GM19240 (cell line): ENCODE data around the gene SMAGP.
"Not testable (repeated sequence)": the region's sequence is repeated elsewhere in the genome, so short reads cannot be mapped to it uniquely, and the experiment has no call there.

ENCODE experiments used
- DNase-seq: peaks from one replicate; pipeline ENCODE4 v3.0.0; 2011; ENCODE audit warnings: low spot score; ENCODE audit not compliant: insufficient read length

The SMAGP gene

DNA sequence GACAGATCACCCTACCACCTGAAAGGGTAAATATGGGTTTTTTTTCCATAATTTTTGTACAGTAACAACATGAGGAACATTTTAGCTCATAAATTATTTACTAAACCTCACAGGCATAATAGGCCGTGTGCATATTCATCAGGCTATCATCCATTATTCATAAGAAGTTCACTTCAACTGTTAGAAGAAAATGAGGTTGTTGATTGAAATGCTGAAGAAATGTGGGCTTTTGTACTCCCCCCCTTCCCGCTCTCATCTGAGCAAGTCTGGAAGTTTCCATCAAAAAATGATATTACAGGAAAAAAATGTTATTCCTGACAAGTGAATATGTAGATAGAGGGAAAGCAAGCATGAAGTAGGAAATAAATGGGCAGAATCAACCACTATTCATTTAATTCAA, 44.4 kb downstream of the SMAGP start:
- no peak for DNase-seq

DNA sequence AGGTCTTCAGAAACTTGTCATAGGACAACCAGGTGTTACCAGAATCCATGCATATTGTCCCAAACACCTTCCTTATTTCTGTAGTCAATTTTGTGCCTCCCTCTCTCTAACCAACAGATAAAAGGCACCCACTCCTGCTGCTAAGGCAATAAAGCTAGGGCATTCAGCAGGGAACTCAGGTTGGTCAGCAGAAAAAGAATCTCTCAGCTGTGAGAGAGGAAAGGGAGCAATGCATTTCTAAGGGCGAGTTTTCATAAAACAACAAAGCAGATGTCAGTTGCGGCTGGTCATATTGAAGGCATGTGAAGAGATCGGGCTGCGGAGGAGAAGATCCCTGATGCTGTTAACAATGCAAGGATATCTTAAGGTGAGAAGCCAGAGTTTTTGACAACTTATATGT, 45.0 kb downstream of the SMAGP start:
- no peak for DNase-seq

DNA sequence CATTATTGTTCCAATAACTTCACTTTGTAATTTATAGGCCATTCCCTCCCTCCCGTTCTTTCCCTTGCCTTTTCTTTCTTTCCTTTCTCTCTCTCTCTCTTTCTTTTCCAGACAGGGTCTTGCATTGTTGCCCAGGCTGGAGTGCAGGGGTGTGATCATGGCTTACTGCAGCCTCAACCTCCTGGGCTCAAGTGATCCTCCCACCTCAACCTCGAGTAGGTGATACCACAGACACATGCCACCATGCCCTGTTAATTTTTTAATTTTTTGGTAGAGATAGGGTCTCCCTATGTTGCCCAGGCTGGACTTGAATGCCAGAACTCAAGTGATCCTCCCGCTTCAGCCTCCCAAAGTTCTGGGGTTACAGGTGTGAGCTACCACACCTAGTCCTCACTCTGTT, 45.6 kb downstream of the SMAGP start:
- DNase-seq = no peak

DNA sequence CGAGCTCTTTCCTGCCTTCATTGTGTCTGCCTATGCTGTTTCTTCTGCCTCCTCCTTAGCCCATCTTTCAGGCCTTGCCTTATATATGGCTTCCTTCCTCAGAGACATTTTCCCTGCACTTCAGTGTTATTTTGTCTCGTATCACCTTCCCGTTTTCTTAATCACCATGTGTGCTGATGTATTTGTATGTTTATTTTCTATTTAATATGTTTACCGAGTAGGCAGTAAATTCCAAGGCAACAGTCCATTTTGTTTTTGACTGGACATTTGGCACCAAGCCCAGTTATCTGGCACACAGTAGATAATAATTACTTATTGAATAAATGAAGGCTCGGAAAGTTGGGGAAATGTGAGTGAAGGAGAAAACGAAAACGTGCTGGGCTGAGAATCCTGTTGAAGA, 47.8 kb downstream of the SMAGP start:
- DNase-seq = no peak

DNA sequence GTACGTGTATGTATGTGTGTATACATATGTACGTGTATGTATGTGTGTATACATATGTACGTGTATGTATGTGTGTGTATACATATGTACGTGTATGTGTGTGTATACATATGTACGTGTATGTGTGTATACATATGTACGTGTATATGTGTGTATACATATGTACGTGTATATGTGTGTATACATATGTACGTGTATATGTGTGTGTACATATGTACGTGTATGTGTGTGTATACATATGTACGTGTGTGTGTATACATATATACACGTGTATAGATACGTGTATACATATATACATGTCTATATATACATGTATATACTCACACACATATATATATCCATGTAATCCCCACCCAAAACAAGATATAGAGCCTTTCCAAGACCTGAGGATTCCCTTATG, 50.4 kb downstream of the SMAGP start:
- not testable (repeated sequence) for DNase-seq

DNA sequence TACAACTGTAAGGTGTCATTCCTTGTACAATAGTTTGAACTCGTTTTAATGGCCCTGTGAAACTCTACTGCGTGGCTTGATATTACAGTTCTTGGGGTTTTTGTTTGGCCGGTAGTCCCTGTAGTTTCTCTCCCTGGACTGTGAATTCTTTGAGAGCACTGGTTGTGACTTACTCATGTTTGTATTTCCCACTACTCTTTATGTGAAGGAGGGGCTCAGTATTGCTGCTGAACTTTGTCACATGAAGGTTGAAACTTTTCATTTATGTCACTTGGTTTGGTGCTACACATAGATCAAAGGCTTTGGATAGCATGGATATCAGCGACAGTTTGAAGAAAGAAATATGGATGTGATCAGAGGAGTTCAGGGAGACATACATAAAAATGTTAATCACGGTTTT, 50.9 kb downstream of the SMAGP start:
- DNase-seq = no peak

DNA sequence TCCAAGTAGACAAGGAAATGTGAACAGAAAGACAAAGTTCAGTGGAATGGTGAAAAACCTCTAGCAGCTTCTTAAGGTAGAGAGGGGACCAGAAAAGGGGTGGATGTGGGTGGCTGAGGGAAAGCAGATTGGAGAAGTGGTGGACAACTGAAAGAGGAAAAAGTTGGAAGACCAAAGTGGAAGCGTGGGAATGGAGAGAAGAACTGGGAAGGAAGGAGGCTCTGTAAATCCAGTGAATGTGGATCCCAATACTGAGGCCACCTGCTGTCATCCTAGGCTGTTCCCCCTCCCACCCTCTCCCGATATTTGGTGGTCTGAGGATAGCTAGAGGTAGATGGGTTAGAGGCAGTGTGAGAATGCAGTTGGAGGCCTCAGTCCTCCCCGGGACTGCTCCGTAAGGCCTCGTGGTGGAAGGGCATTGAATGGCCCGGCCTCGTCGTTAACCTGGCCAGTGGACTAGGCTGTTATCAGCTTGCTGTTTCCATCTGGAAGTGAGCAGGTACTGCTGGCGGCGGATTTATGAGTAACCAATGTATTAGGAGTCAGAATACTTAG, 51.5 kb downstream of the SMAGP start:
- DNase-seq = no peak

DNA sequence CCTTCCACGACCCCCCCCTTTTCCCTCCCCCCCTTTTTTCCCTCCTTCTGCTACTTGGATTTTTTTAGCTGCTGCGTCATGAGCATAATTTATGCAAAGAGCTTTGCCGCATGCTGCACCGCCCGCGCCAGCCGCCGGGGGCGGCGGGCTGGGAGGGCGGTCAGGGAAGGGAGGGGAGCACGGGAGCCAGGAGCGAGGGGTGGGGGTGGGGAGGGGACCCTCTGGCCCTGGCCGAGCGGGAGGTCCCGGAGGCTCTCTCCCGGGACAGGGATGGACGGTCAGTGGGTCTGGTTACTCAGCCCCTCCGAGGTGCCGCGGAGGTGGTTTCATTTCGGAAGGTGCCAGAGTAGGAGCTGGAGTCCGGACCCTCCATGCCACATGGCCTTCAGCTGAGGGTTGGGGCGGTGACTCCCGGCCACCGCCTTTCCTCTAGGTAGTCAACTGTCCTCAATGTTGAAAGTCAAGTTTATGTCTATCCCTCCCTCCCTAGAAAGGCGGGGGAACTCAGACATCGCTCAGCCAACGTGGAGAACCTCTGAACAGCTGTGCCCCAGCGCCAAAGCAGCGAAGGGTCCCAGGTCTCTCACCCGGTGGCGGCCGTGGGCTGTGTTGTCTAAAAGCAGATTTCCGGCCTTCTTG, 52.1 kb downstream of the SMAGP start, which contains the start of gene POU6F1:
POU6F1 (minus strand) TSS at position 95 of the 639 bp plus-strand sequence. CDS start 11,226 bp downstream, outside the sequence.
- peak; percentile 79 for DNase-seq

DNA sequence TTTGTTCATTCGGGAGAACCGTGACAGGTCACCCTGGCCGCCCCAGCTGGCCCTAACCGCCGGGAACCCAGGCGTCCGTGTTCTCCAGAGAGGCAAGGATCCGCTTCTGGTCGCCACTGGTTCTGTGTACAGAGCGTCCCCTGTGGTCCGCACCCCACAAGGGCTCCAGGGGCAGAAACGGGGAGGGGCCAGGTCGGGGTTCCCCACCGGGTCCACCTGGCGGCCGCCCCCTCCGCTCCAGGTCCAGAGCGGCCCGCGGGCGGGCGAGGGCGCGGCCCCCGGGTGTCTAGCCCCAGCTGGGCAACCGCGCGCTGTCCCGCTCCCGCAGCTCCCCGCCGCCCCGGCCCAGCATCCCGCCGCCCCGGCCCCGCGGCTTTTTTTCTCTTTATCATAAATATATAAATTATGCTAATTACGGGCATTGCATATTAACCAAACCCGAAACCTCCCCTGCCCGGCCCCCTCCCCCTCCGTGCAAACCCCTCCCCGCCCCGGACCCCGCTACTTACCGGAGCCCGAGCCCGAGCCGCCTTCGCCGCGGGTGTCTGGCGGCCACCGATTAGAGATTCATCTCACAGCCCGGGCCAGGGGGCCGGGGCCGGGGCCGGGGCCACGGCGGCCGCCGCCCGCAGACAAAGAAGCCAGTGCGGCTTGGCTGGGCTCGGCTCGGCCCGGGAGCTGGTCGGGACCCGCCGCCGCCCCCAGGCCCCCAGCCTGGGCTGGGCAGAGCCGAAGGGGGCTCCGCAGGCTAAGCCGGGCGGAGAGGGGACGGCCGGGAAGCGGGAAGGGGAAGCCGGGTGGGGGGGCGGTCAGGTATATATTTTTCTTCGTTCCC, 52.9 kb downstream of the SMAGP start:
- peak; percentile 64 for DNase-seq

DNA sequence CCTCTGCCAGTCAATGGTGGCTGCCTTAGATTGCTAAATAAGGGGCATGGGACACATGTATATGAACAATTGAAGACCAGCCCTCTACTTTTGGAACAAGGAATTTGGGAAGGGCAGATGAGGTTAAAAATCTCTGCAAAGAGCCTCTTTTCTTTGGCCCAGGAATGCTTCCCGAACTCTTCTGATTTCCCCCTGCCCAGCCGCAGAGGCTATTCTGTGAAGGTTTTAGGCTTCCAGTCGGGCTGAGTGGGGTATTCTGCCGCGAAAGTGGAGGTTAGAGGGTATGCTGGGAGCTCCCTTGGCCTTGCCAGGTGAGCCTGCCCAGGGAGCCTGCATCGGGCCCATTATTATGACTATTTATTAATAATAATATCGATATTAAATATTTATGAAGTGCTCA, 53.6 kb downstream of the SMAGP start:
- no peak for DNase-seq

DNA sequence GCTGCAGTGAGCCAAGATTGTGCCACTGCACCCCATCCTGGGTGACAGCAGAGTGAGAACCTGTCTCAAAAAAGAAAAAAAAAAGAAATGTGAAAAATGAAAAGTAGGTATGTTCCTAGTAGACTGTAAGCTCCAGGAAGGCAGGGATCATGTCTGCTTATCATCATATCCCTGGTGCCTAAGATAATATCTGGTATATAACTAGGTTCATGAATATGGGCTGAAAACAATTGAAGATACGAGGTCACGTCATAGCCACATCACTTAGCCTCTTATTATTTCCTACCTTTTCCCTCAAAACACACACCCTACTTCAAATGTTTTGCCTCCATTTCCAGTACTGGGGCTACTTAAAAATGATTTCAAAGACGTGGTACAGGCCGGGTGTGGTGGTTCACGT, 55.3 kb downstream of the SMAGP start:
- DNase-seq = no peak

DNA sequence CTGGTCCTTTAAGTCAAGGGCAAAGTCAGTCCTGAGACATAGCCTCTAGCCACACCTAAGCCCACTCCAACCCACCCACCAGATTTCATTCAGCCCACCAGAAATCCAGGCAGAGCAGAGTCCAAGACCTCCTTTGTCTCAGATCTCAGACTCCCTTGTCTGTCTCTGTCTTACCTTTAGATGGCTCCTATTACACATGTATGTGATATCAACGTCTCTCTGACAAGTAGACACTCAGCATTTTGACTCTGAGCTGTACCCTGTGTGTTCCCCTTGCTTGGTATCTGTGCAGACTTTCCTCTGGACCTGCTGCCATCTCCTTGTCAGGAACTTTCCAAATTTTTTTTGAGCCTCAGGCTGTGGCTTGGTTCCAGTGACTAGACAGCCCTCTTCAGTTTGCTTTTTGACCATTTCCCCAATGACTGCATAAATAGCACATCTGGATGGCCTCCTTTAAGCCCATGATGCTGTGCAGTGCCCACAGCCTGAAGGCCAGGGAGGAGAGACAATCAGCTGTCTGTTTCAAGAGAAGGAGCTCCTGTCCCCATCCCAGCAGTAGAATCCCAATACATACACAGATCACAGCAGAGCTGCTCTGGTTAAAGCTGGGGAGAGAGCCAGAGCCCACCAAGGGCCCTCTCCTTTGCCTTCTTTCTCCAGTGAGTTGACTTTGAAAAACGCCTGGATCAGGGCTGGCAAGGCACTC, 59.4 kb downstream of the SMAGP start:
- no peak for DNase-seq

DNA sequence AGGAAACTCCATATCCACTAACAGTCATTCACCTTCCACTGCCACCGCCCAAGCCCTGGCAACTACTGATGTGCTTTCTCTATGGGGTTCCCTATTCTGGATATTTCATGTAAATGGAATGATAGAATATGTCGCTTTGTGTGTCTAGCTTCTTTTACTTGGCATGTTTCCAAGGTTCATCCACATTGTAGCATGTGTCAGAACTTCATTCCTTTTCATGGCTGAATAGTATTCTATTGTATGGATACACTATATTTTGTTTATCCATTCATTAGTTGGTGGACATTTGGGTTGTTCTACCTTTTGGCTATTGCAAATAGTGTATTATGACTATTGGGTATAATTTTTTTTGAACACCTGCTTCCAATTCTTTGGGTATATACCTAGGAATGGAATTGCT, 61.0 kb downstream of the SMAGP start:
- DNase-seq = no peak

DNA sequence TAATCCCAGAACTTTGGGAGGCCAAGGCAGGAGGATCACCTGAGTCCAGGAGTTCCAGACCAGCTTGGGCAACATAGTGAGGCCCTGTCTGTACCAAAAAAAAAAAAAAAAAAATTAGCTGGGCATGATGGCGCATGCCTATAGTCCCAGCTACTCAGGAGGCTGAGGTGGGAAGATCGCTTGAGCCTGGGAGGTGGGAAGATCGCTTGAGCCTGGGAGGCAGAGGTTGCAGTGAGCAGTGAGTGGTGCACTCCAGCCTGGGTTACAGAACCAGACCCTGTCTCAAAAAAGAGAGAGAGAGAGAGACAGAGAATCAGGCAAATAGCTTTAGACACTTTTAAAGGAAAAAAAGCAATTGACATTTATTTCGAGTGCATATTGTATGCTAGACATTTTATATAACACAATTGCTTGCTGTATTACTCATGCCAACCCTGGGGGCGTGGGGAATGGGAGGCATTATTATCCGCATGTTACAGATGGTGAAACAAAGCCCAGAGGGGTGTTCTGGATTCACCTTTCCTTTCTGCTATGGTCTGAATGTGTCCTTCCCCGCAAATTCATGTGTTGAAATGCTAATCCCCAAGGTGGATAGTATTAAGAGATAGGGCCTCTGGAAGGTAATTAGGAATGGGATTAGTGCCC, 62.1 kb downstream of the SMAGP start:
- DNase-seq = no peak

DNA sequence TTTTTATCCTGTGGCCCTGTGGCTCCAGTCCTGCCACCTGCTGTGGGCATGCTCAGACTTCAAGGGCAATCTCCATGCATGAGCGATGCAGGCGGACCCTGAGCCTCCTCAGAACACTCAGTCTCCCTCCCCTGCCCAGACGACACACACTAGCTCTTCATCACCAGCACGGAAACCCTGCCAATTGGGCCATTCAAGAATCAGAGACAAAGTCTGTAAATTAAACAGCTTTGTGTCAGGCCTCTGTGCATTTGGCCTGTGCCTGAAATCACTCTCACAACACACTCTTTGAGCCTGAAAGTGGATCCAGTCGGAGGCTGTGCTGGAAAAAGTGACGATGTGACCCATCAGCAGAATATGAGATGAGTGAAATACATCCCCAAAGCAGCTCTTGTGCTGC, 64.9 kb downstream of the SMAGP start:
- DNase-seq = no peak

DNA sequence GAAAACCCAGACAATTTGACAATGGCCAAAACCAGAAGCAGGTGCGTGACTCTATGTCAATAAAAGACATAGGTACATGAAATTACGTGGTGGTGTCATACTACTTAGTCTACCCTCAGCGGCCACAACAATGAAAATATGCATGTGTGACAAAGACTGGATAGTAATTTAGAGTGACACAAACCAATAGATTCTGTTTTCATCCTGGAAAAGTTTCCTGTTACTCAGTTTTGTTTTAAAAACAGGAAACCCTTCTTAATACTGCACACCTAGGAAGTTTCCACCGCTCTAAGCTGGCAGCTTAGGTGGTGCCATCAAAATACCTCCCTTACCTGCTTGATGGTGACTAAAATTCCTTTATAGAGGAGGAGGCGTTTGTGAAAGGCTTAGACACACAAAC, 67.5 kb downstream of the SMAGP start:
- no peak for DNase-seq

DNA sequence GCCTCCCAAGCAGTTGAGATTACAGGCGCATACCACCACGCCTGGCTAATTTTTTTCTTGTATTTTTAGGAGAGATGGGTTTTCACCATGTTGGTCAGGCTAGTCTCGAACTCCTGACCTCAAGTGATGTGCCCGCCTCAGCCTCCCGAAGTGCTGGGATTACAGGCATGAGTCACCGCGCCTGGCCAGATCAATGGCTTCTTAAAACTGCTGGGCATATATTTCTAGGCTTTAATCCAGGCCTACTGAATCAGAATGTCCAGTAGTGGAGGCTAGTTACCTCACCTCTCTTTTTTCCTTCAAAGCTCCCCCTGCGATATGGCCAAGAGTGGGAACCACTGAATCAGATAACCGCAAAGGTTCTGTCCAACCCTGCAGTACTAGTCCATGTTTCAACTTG, 69.4 kb downstream of the SMAGP start:
- no peak for DNase-seq

DNA sequence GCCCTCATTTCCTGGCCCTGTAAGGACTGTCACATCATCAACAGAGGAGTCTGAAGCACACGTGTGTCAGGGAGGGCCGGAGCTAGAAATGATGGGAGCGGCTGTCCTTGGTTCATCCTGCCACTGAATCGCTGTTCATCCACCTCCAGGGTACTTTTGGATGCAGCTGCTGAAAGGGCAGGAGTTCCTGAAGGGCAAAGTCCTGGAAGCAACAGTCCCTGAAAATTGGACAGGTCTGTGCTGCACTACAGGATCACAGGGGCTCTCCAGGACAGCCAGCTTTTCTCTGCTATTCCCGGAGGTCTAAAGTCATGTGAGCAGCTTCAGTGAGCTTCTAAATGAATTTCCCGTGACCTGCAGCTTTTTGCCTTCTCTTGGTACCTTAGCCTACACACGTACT, 70.1 kb downstream of the SMAGP start:
- DNase-seq = no peak

DNA sequence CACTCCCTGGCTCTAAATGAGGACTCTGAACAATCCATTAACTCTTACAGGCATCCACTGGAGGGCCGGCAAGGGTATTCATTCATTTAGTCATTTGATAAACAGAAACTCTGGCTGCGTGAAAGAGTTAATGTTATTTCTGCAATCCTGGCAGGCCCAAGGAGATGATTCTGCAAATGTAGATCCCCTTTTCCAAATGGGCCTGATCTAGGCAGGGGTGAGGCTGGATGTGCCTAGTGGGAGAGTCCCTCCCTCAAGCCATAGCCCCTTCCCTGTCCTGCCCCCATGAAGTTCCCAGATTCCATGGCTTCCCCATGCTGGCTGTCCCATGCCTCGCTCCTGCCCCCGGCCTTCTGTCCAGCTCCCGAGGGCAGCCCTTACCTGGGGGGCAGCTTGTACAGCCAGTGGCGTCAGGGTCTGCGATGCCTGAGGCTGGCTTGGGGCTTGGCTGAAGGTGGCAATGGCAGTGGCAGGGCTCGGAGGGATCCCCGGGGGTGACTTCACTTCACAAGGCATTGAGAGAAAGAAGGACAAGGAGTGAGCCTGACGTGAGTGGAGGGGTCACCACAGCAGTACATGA, 70.8 kb downstream of the SMAGP start:
- DNase-seq = no peak

DNA sequence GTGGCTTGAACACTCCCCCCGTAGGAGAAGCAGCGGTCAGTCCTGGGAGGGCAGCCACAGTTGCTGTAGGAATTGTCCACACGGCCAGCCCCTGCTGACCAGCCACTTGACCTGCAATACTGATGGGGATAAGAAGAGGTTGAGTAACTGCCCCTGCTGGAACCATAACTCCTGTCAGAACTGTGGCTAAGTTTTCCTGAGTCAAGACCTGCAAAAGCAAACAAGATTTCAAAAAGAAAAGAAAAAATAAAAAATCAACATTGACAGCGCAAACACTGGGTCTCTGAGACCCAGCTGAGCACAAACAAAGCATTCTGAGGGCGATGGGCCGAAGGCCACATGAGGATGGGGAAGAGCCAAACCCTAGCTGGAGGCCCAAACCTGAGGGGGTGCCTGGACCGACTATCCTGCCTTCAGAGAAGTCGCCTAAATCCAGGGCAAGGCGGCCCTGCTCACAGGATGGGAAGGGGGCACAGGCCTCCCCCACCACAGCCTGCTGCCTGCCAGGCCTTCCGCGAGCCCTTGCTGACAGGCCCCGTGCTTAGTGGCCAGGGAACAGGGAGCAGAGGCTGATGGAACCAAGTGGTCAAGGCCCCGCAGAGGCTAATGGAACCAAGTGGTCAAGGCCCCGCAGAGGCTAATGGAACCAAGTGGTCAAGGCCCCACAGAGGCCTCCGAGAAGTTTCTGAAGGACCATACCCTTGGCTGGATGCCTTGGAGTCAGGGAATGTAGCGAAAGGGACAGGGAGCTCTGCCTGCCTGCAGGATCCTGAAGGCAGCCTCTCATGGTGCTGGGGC, 71.4 kb downstream of the SMAGP start:
- no peak for DNase-seq
